GM19324 (cell line): ENCODE results near the gene CPZ.
"Not testable (repeated sequence)": the region's sequence is repeated elsewhere in the genome, so short reads cannot be mapped to it uniquely, and the experiment has no call there.

Experiments used
- ATAC-seq: cut with Tn5 transposase; IDR thresholded peaks from one replicate; pipeline ENCODE4 v1.9.1; 2021; ENCODE audit warnings: mild to moderate bottlenecking, moderate library complexity; ENCODE audit not compliant: unreplicated experiment, low FRiP score

The CPZ gene

DNA sequence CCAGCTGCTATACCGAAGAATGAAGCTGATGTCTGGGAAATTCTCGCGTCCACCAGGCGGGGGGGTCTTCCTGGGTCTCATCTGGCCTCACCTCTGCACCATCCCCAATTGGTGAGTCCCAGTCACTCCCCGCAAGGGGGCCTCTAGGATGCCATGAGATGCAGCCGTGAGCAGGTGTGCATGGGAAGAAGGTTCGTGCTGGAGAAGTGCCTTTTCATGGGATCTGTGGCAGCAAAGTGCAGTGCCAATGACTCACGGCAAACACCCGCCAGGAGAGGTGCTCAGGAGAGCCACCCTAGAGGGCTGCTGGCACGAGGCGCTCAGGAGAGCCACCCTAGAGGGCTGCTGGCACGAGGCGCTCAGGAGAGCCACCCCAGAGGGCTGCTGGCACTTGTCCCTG lies 55.1 kb downstream of the CPZ start:
- ATAC-seq, result no peak

DNA sequence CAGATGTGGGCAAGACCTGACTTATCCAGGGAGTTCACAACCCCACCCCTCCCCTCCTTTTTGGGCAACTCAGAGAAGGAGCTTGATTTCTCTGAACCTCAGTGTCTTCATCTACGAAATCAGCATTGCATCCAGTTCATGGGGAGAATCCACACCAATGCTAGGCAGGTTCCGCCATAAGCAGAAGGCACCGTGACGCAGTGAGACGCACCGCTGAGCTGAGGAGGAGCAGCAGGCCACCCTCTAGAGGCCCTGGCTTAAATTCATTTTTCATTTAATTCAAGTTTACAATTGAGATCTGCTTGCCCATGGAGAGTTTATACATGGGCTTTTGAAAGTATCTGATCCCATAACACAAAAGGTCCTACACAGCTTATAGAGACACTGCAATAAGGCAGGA lies 55.7 kb downstream of the CPZ start:
- no peak for ATAC-seq

DNA sequence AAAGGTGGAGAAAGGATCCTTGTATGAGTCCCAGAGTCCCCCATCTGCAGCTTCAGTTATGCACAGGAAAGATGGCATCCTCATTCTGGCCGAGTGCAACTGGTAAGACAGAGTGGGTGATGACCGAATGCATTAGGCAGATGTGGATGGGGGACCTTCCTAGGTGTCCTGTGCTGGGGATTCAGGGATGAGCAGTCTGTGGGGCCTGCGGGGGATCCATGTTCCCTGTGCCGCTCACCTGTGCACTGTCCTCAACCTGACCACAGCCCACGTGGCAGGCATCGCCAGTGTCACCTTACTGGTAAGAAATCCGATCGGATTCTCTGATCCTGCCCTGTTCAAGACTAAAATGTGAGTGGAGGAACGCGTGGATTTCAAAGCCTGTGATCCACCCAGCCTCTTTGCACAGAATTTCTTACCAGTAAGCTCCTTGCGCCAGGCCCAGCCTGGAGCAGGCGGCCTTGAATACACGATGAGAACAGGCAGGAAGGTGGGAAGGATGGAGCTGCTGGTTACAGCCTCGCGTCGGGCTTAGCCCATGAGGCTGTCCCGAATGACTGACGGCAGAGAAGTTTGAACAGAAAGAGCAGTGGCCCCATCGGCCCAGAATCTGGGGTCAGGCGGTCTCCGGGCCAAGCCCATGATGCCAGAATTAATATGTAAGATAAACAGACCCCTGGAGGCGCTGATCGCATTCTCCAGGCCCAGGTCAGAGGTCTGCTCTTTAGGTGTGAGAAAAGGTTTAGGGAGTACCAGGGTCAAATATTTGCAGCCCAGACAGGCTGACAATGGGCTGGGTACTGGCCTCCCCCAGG lies 56.5 kb downstream of the CPZ start:
- ATAC-seq, result no peak

DNA sequence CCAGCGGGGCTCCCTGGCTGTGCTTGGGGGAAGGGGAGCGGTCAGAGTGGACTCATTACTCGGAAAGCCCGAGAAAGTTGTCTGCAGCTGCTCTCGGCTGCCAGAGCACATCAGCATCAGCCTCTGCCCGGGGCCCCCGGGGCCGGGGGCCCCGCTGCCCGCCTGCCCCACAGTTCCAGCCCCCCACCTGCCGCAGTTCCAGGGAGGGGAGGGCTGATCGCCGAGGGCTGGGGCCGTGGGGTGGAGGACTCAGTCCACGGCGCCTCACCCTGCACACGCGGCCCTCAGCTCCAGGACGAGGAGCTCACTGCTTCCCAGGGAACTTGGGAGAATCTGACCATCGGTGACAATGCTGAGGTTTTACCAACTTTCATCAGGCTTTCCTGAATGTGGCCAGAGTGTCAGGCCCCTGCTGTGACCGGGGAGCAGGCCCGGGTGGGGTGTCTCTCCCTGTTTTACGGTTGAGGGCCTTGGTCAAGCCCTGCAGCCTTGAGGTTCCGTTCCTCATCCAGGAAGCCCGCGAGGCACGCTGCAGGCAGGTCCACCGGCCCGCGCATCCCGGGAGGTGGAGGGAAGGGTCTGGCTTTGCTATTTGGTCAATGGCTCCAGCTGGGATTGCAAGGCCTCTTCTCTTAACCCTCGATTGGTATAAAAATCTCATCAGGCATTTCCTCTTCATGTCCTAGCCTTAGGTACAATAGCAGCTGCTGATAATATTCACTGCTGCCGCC lies 57.2 kb downstream of the CPZ start:
- ATAC-seq, result no peak

DNA sequence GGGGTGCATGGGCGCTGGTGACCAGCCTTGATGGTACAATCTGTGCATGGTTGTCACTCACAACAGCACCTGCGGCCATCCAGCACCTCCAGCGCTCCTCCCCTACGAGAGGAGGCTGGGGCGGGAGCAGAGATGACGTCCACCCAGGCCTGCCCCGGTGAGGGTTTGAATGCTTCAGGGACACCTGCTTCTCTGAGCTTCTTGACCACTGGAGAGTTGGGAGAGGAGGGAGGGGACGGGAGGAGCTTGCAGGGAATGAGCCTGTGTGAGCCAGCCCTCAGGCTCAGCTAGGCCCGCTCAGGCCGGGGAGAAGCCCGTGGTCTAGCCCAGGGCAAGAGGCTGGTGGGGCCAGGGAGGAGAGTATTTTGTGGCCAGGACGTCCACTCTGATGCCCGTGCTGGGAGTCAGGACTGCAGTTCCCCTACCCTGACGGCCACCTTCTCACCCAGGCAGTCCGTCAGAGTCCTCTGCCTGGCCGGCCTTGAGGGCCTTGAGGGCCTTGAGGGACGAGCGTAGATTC lies 59.2 kb downstream of the CPZ start:
- no peak for ATAC-seq

DNA sequence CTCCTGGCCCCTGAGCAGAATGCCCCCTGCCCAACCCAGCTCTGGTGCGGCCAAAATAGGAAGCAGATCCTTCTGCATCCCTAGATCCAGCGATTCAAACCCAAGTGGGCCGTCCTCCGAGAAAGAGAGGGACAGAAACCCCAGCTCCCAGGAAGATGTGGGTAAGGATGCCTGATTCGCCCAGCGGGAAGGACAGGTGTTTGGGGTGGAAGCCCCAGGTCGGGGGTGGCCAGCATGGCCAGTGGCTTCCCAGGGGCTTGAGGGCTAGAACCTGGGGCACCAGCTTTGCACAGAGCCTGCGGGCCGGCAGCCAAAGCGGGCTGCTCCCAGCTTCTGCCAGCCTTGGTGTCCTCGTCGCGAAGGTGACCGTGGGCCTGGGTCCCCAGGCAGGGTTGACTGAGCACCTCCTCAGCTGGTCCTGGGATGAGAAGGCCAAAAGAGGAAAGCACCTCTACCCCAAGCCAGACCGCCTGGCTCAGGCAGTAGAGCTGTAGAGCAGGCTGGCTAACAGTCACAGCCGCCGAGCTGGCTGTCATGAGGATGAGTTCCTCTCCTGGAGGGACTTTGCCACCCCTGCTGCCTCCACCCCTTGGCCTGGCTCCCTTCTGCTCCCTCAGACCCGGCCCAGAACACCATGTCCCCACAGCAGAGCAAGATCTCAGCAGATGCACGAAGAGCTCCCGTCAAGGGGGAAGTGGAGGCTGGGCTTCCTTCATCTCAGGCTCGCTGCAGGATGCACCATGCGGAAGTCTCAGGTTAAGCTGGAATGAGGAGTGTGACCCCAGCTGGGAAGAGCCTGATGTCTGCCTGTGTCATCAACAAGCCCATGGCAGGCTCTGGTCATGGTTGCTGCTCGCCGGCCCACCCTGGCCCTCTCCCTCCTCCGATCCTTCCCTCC lies 59.9 kb downstream of the CPZ start:
- no peak for ATAC-seq

- ATAC-seq, result no peak
Measured at GRCh38 chr4:8653326-8654000, 60.9 kb downstream of the CPZ start.

DNA sequence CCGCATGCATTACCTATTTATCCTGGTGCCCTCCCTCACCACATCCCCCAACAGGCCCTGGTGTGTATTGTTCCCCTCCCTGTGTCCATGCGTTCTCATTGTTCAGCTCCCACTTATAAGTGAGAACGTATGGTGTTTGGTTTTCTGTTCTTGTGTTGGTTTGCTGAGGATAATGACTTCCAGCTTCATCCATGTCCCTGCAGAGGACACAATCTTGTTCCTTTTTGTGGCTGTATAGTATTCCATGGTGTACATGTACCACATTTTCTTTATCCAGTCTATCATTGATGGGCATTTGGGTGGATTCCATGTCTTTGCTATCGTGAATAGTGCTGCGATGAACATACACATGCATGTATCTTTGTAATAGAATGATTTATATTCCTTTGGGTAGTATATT lies 61.6 kb downstream of the CPZ start:
- ATAC-seq, result not testable (repeated sequence)

DNA sequence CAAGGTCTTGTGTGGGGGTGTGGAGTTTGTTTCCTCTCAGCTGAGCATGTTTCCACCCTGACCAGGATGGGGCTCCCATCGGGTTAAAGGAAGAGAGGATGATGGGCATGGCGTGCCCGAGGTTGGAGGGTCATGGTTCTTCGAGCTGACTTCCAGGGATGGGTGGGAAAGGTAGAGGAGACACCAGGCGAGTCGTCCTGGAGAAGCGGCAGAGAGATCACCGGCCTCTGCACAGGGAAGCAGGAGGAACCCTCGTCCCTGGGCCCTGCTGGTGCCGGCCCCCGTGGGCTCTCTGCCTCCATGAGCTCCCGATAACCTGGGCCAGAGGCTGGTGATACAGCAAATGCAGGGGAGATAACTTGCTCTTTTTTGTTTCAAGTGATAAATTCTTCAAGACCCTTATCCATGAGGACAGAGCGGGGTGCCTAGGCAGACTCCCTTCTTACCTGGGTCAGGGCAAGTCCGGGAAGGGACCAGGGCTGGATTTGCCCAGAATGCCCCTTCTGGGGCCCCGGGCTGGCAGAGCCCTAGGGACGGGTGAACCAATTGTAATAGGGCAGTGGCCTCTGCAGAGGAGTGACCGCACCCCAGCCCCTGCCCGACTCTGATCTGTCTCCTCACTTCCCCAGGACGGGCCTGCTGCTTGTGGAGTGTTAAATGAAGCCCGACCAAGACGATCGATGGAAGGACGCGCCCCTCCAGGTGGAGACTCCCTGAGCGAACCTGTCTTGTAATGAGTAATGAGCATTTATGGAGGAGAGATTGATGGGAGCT lies 63.0 kb downstream of the CPZ start:
- ATAC-seq, result no peak

DNA sequence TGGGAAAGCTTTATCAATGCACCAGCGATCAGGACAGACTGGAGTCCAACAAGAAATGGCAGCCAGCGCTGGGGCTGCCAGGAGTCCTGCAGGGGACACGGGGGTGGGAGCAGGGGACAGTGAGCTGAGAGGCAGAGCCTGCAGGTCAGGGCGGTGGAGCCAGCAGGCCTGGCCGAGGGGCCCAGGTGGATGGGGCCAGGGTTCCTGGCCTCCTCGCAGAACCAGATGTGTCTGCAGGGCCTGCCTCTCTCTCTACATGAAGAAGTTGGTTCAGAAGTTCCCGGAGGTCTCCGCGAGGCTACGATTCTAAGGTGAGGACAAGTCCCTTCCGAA lies 63.6 kb downstream of the CPZ start:
- no peak for ATAC-seq

GRCh38 chr4:8656711-8657380 lies 64.3 kb downstream of the CPZ start:
- no peak for ATAC-seq

- ATAC-seq, result no peak
Measured at GRCh38 chr4:8657381-8658088, 65.0 kb downstream of the CPZ start.

GRCh38 chr4:8662776-8663175 lies 70.2 kb downstream of the CPZ start:
- no peak for ATAC-seq

GRCh38 chr4:8664031-8664805 lies 71.7 kb downstream of the CPZ start:
- no peak for ATAC-seq

- ATAC-seq, result no peak
Measured at GRCh38 chr4:8664976-8665375, 72.4 kb downstream of the CPZ start.

DNA sequence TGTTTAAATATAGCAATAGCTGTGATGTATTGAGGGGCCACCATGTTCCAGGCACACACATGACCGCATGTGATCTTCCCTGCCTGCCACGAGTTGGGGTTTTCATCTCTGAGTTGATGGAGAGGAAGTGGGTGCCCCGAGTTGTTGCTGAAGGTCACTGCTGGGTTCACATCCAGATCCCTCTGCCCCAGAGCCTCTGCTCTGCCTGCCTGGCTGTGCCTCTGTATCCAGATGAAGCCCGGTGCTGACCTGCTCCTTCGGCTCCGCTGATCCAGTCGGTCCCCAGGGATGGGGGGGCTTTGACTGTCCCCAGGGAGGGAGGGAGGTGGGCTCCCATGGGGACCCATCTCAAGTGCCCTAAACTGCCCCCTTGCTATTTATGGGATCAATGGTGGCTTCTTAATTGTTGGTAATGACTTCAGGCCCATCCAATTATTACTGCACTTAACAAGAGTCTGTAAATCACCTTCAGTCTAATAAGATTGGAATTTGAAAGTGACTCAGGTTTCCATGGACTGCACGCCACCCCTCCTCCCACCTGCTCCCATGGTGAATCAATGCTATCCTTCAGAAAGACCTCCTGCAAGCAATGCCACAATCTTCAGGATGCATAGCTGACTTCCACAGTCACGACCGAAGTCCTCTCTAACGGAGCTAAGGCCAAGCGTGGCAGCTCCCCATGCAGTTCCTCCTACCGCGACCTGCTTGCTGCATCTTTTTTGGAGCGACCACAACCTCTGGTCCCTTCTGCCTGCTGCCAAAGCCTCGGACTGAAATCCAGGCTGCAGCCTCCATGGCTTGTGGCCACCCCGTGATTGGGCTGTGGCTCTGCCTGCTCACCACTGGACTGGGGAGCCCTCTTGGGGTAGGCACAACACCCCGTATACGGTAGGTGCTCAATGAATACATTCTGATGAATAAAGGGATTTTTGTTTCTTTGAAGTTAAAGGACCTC lies 73.1 kb downstream of the CPZ start:
- ATAC-seq, result no peak

DNA sequence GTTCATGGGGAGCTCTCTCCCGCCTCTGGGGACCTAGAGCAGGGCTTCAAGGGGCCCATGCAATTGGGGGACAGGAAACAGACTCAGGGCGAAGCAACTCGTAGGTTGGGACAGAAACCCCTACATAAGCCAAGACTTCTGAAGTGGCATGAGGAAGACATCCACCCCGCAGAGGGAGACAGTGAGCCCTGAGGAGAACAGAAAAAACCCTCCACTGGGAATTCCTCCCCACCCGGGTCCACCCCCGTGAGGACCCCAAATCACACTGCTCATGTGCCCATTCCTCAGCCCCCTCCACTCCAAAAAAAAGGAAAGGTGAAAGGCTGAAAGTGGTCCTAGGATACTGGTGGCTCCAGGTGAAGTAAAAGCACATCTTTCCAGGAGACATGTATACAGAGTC lies 74.0 kb downstream of the CPZ start:
- ATAC-seq, result no peak
